ENCODE measurements around the gene ART5. TPM values are rescaled to one million over a fixed set of nuclear protein-coding genes. Genes with fewer than 3 reads are reported as not detected.

The ART5 gene
- total RNA-seq, 4 donors from 2014 or later = not detected

DNA sequence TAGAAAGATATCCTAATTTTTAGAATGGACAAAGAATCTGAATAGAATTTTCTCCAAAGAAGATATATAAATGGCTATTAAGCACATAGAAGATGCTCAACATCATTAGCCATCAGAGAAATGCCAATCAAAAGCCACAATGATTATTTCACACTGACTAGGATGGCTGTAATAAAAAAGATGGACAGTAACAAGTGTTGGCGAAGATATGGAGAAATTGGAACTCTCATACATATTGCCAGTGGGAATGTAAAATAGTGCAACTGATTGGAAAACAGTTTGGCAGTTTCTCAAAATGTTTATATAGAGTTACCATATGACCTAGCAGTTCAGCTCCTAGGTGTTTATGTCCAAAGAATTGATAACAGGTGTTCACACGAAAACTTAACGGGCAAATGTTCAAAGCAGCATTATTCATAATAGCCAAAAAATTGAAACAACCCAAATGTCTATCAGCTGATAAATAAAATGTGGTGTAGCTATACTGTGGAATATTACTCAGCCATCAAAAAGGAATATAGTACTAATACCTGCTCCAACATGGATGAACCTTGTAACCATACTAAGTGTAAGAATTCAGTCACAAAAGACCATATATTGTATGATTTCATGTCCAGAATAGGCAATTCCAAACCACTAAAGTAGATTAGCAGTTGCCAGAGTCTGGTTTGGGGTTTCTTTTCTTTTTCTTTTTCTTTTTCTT, 29.7 kb downstream of the ART5 start:
- TF ChIP-seq CTCF (IDR thresholded peaks at IDR 0.05; ENCODE audit: low read depth) = no peak

DNA sequence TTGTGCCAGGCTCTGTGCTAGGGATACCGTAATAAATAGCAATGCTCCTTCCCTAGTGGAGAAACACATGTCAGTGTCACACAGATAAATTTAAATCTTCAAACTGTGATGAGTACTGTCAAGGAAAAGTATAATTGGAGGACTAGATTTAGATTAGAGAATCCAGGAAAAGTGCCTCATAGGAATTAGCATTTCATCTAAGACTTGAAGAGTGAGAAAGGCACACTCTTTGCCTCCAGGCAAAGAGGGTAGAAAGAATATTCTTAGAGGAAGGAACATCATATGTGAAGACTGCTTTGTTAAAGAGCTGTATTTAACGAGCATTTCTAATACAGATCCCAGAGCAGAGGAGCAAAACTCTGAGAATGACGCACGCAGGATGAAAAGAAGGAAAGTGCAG, 30.9 kb downstream of the ART5 start:
- no peak for TF ChIP-seq CTCF (IDR thresholded peaks at IDR 0.05; ENCODE audit: low read depth)

- TF ChIP-seq CTCF (IDR thresholded peaks at IDR 0.05; ENCODE audit: low read depth) = no peak
Measured at GRCh38 chr11:3609416-3610265, 32.2 kb downstream of the ART5 start.

DNA sequence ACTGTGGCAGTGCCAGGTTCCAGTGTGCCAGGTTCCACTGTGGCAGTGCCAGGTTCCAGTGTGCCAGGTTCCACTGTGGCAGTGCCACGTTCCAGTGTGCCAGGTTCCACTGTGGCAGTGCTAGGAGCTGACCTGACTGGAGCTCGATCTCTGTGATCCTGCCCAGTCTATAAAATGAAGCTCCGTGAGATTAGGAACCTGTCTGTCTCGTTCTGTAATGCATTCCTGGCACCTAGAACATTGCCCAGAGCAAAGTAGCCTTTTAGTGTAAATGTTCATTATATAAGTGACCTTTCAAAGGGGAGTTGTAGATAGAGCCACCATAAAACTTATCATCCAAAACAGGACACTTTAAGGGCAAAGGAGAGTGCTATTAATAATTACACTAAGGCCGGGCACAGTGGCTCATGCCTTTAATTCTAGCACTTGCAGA, 36.0 kb downstream of the ART5 start:
- TF ChIP-seq CTCF (IDR thresholded peaks at IDR 0.05; ENCODE audit: low read depth) = no peak

GRCh38 chr11:3605283-3605662, 36.5 kb downstream of the ART5 start:
- no peak for TF ChIP-seq CTCF (IDR thresholded peaks at IDR 0.05; ENCODE audit: low read depth)

GRCh38 chr11:3604167-3604566, 37.6 kb downstream of the ART5 start:
- TF ChIP-seq CTCF (IDR thresholded peaks at IDR 0.05; ENCODE audit: low read depth) = no peak

Small RNA genes within 50 kb of the gene (small RNA-seq; reads per million reads assigned to genes)
- gene RF00019 = 0.49 reads per million

Other genes with a start within 250 kb of the ART5 start
- gene ART1, start 3.1 kb upstream of the ART5 start, total RNA-seq = not detected
- under 1 TPM; 0.49 to 0.68 (median 0.61) TPM for gene CHRNA10, start 29.4 kb upstream of the ART5 start, total RNA-seq
- 100 to 1,000 TPM in 1 of 4 donors, 10 to 100 TPM in 3; 74.6 to 117 (median 86.7) TPM for gene NUP98, start 155.6 kb upstream of the ART5 start, total RNA-seq
- gene PGAP2, start 166.6 kb upstream of the ART5 start, total RNA-seq = 1 to 10 TPM; 5.5 to 9.3 (median 7.3) TPM
- gene RHOG, start 199.0 kb upstream of the ART5 start, total RNA-seq = 10 to 100 TPM; 39.9 to 82.4 (median 59.7) TPM
- 10 to 100 TPM; 39.5 to 64.8 (median 43.3) TPM for gene STIM1, start 213.7 kb upstream of the ART5 start, total RNA-seq

Measured in subcutaneous adipose tissue (tissue), 4 donors.